ENCODE data around the gene GUK1. TPM values are rescaled to one million over a fixed set of nuclear protein-coding genes. Genes with fewer than 3 reads are reported as not detected.
A peak's percentile ranks its signal among the peaks of the same experiment; 100 is the strongest.

GUK1 gene
- total RNA-seq, 1 experiment from 2014 or later = 111 TPM

GRCh38 chr1:228165372-228166169 lies 25.5 kb downstream of the GUK1 start, which contains the start of gene IBA57 (continued):
- TF ChIP-seq JUN (CRISPR knock-in tag; IDR thresholded peaks at IDR 0.05) (0 out of 2 replicates have a peak, but pooled peaks have one; percentile 75), FOXP4 (CRISPR knock-in tag; IDR thresholded peaks at IDR 0.05) (no peak; the same call in 1 of the 2 replicates), PRRX2 (CRISPR knock-in tag; IDR thresholded peaks at IDR 0.05) (peak; percentile 74; the same call in 1 of the 2 replicates), JAZF1 (CRISPR knock-in tag; IDR thresholded peaks at IDR 0.05) (no peak), E2F5 (CRISPR knock-in tag; IDR thresholded peaks at IDR 0.05) (peak; percentile 98), ZNF423 (CRISPR knock-in tag; IDR thresholded peaks at IDR 0.05) (peak; percentile 24; the same call in 1 of the 2 replicates), E2F4 (CRISPR knock-in tag; IDR thresholded peaks at IDR 0.05; ENCODE audit: borderline replicate concordance, low read depth) (peak; percentile 56; the same call in 1 of the 2 replicates), ATF1 (CRISPR knock-in tag; IDR thresholded peaks at IDR 0.05) (no peak)

- Mint-ChIP-seq H3K27ac (peak overlapping the region; percentile 72), H3K27me3 (ENCODE audit: low read depth) (0 out of 2 replicates have a peak, but pooled peaks cover 4% of the 10 kb centered on the region), H3K4me3 (peak overlapping the region; percentile 61), H3K36me3 (no peaks in the 10 kb centered on the region), H3K4me1 (peaks cover 13% of the 10 kb centered on the region; the same call in 1 of the 2 replicates), H3K9me3 (no peaks in the 10 kb centered on the region)
- ChIA-PET CTCF (interaction anchor here (0.9 to 4.3 kb wide), 12 partner anchors 8 to 299 kb away, joined by 3 to 39 read pairs (median 13); partner anchors contain the start of gene GUK1), POLR2A (interaction anchor here (0.8 to 1.3 kb wide), 4 partner anchors 8 to 84 kb away, joined by 3 to 11 read pairs (median 4); partner anchors contain the start of gene ARF1)
- peak; percentile 63 for DNase-seq (ENCODE audit: low spot score)
- ATAC-seq = peak; percentile 3
- TF ChIP-seq AFF4 (CRISPR knock-in tag; IDR thresholded peaks at IDR 0.05; ENCODE audit: borderline replicate concordance) = no peak
- no peak for TF ChIP-seq JAZF1 (CRISPR knock-in tag; IDR thresholded peaks at IDR 0.05)
- TF ChIP-seq FOXP1 (CRISPR knock-in tag; IDR thresholded peaks at IDR 0.05; ENCODE audit: borderline replicate concordance) = 0 out of 2 replicates have a peak, but pooled peaks have one; percentile 34
- no peak for TF ChIP-seq STAT6 (CRISPR knock-in tag; conservative IDR thresholded peaks at IDR 0.05; ENCODE audit: low read depth)
- TF ChIP-seq ZNF512 (CRISPR knock-in tag; IDR thresholded peaks at IDR 0.05; ENCODE audit: borderline replicate concordance) = no peak
- TF ChIP-seq ZNF671 (CRISPR knock-in tag; IDR thresholded peaks at IDR 0.05) = no peak
- 0 out of 2 replicates have a peak, but pooled peaks have one; percentile 1 for TF ChIP-seq ARID4B (CRISPR knock-in tag; IDR thresholded peaks at IDR 0.05; ENCODE audit: borderline replicate concordance)
Measured at GRCh38 chr1:228166170-228166936, 26.3 kb downstream of the GUK1 start.
